WTC11 (cell line): ENCODE data around the gene IRAK4. TPM values are rescaled to one million over a fixed set of nuclear protein-coding genes. Genes with fewer than 3 reads are reported as not detected.
A peak's percentile ranks its signal among the peaks of the same experiment; 100 is the strongest.

Experiments
- EMX1 ChIP-seq: fragments of 250-450 bp; sonication (Bioruptor Pico); IDR thresholded peaks from 2 replicates; pipeline ENCODE4 v1.8.0; 2021; ENCODE audit warnings: mild to moderate bottlenecking
- ETV6 ChIP-seq: sonication (generic); formaldehyde crosslinking; IDR thresholded peaks from 2 replicates; pipeline ENCODE4 v1.8.1; 2022; ENCODE audit warnings: mild to moderate bottlenecking, missing genetic modification reagents
- FOXJ3 ChIP-seq: sonication (generic); formaldehyde crosslinking; IDR thresholded peaks from 2 replicates; pipeline ENCODE4 v1.9.0; 2021; ENCODE audit warnings: missing genetic modification reagents, mild to moderate bottlenecking, borderline replicate concordance
- FOXK1 ChIP-seq: sonication (generic); formaldehyde crosslinking; IDR thresholded peaks from 2 replicates; pipeline ENCODE4 v1.8.0; 2022; ENCODE audit warnings: mild to moderate bottlenecking, moderate library complexity, missing genetic modification reagents
- FOXP1 ChIP-seq: sonication (generic); formaldehyde crosslinking; IDR thresholded peaks from 2 replicates; pipeline ENCODE4 v1.8.0; 2022; ENCODE audit warnings: missing genetic modification reagents, mild to moderate bottlenecking, moderate library complexity, borderline replicate concordance
- GRHL2 ChIP-seq: fragments of 250-450 bp; sonication (Bioruptor Pico); IDR thresholded peaks from 2 replicates; pipeline ENCODE4 v1.8.0; 2022; ENCODE audit warnings: mild to moderate bottlenecking, moderate library complexity; ENCODE audit not compliant: insufficient replicate concordance, severe bottlenecking
- JAZF1 ChIP-seq: fragments of 250-450 bp; sonication (Bioruptor Pico); IDR thresholded peaks from 2 replicates; pipeline ENCODE4 v1.9.0; 2021; ENCODE audit warnings: moderate library complexity, mild to moderate bottlenecking, inconsistent platforms
- KAT7 ChIP-seq: sonication (generic); formaldehyde crosslinking; IDR thresholded peaks from 2 replicates; pipeline ENCODE4 v1.8.1; 2023; ENCODE audit warnings: missing genetic modification reagents, mild to moderate bottlenecking, borderline replicate concordance
- NFE2L1 ChIP-seq: sonication (generic); formaldehyde crosslinking; IDR thresholded peaks from 2 replicates; pipeline ENCODE4 v1.8.1; 2023; ENCODE audit warnings: missing genetic modification reagents
- NFYB ChIP-seq: sonication (generic); formaldehyde crosslinking; conservative IDR thresholded peaks from 2 replicates; pipeline ENCODE4 v1.8.0; 2022; ENCODE audit warnings: low read depth, missing genetic modification reagents
- NR2C2 ChIP-seq: sonication (generic); formaldehyde crosslinking; IDR thresholded peaks from 2 replicates; pipeline ENCODE4 v1.8.0; 2022; ENCODE audit warnings: mild to moderate bottlenecking, missing genetic modification reagents
- TEAD1 ChIP-seq: sonication (generic); formaldehyde crosslinking; IDR thresholded peaks from 2 replicates; pipeline ENCODE4 v1.8.0; 2022; ENCODE audit warnings: mild to moderate bottlenecking, missing genetic modification reagents
- ZNF138 ChIP-seq: sonication (generic); formaldehyde crosslinking; conservative IDR thresholded peaks from 2 replicates; pipeline ENCODE4 v1.8.1; 2022; ENCODE audit warnings: mild to moderate bottlenecking, moderate library complexity, missing genetic modification reagents
- ZNF232 ChIP-seq: sonication (generic); formaldehyde crosslinking; IDR thresholded peaks from 2 replicates; pipeline ENCODE4 v1.8.0; 2022; ENCODE audit warnings: mild to moderate bottlenecking, missing genetic modification reagents
- ZNF423 ChIP-seq: fragments of 250-450 bp; sonication (Bioruptor Pico); IDR thresholded peaks from 2 replicates; pipeline ENCODE4 v2.1.2; 2022; ENCODE audit warnings: mild to moderate bottlenecking, moderate library complexity
- ZNF671 ChIP-seq: fragments of 250-450 bp; sonication (Bioruptor Pico); IDR thresholded peaks from 2 replicates; pipeline ENCODE4 v1.8.0; 2021; ENCODE audit warnings: mild to moderate bottlenecking
- total RNA-seq: library from RNA; stranded (reverse); gene quantifications from 3 replicates; pipeline ENCODE4 v1.2.3, GENCODE V29; 2021
- TF ChIP-seq, protein P1 (sequence below): sonication (generic); formaldehyde crosslinking; IDR thresholded peaks from 2 replicates; pipeline ENCODE4 v1.8.1; 2023; ENCODE audit warnings: mild to moderate bottlenecking, missing genetic modification reagents
- TF ChIP-seq, protein P2 (sequence below): fragments of 250-450 bp; sonication (Bioruptor Pico); IDR thresholded peaks from 2 replicates; pipeline ENCODE4 v1.9.0; 2021; ENCODE audit warnings: moderate library complexity, mild to moderate bottlenecking, inconsistent platforms, borderline replicate concordance
- TF ChIP-seq, protein P3 (sequence below): fragments of 250-450 bp; sonication (Bioruptor Pico); conservative IDR thresholded peaks from 2 replicates; pipeline ENCODE4 v1.9.0; 2021; ENCODE audit warnings: mild to moderate bottlenecking
- TF ChIP-seq, protein P4 (sequence below): sonication (generic); formaldehyde crosslinking; IDR thresholded peaks from 2 replicates; pipeline ENCODE4 v1.8.1; 2023; ENCODE audit warnings: mild to moderate bottlenecking, missing genetic modification reagents, moderate library complexity
- TF ChIP-seq, protein P5 (sequence below): sonication (generic); formaldehyde crosslinking; conservative IDR thresholded peaks from 2 replicates; pipeline ENCODE4 v1.8.1; 2023; ENCODE audit warnings: mild to moderate bottlenecking, low read depth, missing genetic modification reagents, moderate library complexity
- TF ChIP-seq, protein P6 (sequence below): sonication (generic); formaldehyde crosslinking; IDR thresholded peaks from 2 replicates; pipeline ENCODE4 v1.8.0; 2022; ENCODE audit warnings: mild to moderate bottlenecking, missing genetic modification reagents
- TF ChIP-seq, protein P7 (sequence below): sonication (generic); formaldehyde crosslinking; IDR thresholded peaks from 2 replicates; pipeline ENCODE4 v1.8.1; 2022; ENCODE audit warnings: low read depth, mild to moderate bottlenecking, moderate library complexity, missing genetic modification reagents, borderline replicate concordance
- TF ChIP-seq, protein P8 (sequence below): sonication (generic); formaldehyde crosslinking; IDR thresholded peaks from 2 replicates; pipeline ENCODE4 v1.8.1; 2023; ENCODE audit warnings: mild to moderate bottlenecking, moderate library complexity, missing genetic modification reagents

IRAK4 gene
- total RNA-seq, 1 experiment from 2014 or later: 6.5 TPM

DNA sequence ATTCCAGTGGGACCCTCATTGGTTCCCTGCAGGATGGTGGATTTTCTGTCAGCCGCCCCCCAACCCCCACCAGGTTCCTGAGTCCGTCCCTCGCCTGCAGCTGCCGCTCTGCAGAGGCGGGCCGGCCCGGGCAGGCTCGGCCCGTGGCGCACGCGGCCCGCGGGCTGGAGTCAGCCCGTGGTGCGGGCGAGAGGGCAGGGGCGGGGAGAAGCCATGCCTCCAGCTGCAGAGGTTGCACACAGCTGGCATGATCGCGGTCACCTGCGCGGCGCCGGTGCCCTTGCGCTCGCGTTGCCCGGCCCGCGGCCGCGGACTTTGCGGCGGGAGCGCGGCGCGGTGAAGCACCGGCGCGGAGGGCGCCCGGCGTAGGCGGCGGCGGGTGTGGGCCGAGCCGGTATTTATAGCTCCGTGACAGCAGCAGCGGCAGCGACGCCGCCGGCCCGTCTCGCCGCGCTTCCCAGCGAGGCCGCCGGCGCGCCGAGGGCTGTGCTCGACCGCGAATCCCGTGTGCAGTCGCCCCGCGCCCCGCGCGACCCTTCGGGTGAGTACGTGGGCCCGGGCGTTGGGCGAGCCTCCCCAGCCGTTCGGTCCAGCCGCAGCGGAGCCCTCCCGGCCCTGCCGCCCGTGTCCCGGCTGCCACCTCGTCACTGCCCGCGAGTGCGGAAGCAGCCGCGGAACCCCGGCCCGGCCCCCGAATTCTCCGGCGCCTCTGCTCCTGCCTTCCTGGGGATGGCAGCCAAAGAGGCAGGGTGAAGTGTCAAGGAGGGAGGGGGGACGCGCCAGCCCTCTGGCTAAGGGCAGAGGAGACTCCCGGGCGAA is 77.1 kb downstream of the IRAK4 start, which contains the start of gene TMEM117 (continued):
- TF ChIP-seq, protein P1, sequence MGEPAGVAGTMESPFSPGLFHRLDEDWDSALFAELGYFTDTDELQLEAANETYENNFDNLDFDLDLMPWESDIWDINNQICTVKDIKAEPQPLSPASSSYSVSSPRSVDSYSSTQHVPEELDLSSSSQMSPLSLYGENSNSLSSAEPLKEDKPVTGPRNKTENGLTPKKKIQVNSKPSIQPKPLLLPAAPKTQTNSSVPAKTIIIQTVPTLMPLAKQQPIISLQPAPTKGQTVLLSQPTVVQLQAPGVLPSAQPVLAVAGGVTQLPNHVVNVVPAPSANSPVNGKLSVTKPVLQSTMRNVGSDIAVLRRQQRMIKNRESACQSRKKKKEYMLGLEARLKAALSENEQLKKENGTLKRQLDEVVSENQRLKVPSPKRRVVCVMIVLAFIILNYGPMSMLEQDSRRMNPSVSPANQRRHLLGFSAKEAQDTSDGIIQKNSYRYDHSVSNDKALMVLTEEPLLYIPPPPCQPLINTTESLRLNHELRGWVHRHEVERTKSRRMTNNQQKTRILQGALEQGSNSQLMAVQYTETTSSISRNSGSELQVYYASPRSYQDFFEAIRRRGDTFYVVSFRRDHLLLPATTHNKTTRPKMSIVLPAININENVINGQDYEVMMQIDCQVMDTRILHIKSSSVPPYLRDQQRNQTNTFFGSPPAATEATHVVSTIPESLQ (CRISPR knock-in tag): no peak
- TF ChIP-seq, protein P2, sequence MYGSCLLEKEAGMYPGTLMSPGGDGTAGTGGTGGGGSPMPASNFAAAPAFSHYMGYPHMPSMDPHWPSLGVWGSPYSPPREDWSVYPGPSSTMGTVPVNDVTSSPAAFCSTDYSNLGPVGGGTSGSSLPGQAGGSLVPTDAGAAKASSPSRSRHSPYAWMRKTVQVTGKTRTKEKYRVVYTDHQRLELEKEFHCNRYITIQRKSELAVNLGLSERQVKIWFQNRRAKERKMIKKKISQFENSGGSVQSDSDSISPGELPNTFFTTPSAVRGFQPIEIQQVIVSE: no peak
- no peak for TF ChIP-seq ZNF138 (CRISPR knock-in tag)
- TF ChIP-seq NFYB (CRISPR knock-in tag): no peak
- TF ChIP-seq, protein P3, sequence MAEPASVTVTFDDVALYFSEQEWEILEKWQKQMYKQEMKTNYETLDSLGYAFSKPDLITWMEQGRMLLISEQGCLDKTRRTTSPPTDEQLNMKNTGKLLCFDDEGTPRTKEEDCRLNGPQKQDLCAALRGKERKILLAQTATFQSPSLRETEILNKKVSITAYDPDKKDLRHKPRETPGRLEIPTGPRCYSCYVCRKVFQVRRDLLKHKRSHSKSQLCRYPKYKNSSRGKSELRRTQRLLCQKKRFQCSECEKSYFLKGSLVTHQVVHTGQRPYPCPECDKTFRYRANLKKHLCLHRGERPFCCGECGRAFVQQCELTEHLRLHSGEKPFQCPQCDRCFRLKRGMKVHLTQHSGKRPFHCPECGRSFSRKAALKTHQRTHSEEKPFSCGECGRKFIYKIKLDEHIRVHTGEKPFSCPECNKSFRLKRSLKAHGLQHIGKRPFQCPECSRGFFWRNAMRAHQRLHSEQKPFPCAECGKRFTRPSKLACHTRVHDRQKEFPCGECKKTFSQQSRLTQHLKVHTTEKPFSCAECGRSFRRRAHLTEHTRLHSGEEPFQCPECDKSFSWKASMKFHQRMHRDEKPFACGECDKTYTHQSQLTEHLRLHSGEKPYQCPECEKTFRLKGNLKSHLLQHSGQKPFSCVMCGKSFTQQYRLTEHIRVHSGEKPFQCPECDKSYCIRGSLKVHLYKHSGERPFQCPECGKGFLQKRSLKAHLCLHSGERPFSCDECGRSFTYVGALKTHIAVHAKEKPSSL (CRISPR knock-in tag): no peak
- TF ChIP-seq, protein P4, sequence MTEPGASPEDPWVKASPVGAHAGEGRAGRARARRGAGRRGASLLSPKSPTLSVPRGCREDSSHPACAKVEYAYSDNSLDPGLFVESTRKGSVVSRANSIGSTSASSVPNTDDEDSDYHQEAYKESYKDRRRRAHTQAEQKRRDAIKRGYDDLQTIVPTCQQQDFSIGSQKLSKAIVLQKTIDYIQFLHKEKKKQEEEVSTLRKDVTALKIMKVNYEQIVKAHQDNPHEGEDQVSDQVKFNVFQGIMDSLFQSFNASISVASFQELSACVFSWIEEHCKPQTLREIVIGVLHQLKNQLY (CRISPR knock-in tag): no peak
- TF ChIP-seq EMX1 (CRISPR knock-in tag): no peak
- 0 out of 2 replicates have a peak, but pooled peaks have one; percentile 14 for TF ChIP-seq NR2C2 (CRISPR knock-in tag)
- TF ChIP-seq, protein P5, sequence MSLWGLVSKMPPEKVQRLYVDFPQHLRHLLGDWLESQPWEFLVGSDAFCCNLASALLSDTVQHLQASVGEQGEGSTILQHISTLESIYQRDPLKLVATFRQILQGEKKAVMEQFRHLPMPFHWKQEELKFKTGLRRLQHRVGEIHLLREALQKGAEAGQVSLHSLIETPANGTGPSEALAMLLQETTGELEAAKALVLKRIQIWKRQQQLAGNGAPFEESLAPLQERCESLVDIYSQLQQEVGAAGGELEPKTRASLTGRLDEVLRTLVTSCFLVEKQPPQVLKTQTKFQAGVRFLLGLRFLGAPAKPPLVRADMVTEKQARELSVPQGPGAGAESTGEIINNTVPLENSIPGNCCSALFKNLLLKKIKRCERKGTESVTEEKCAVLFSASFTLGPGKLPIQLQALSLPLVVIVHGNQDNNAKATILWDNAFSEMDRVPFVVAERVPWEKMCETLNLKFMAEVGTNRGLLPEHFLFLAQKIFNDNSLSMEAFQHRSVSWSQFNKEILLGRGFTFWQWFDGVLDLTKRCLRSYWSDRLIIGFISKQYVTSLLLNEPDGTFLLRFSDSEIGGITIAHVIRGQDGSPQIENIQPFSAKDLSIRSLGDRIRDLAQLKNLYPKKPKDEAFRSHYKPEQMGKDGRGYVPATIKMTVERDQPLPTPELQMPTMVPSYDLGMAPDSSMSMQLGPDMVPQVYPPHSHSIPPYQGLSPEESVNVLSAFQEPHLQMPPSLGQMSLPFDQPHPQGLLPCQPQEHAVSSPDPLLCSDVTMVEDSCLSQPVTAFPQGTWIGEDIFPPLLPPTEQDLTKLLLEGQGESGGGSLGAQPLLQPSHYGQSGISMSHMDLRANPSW (CRISPR knock-in tag): no peak
- TF ChIP-seq, protein P6, sequence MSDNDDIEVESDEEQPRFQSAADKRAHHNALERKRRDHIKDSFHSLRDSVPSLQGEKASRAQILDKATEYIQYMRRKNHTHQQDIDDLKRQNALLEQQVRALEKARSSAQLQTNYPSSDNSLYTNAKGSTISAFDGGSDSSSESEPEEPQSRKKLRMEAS: no peak; the same call in 1 of the 2 replicates
- TF ChIP-seq GRHL2 (CRISPR knock-in tag): no peak
- peak; percentile 84 for TF ChIP-seq FOXP1 (CRISPR knock-in tag)
- no peak for TF ChIP-seq ZNF671 (CRISPR knock-in tag)
- TF ChIP-seq, protein P7, sequence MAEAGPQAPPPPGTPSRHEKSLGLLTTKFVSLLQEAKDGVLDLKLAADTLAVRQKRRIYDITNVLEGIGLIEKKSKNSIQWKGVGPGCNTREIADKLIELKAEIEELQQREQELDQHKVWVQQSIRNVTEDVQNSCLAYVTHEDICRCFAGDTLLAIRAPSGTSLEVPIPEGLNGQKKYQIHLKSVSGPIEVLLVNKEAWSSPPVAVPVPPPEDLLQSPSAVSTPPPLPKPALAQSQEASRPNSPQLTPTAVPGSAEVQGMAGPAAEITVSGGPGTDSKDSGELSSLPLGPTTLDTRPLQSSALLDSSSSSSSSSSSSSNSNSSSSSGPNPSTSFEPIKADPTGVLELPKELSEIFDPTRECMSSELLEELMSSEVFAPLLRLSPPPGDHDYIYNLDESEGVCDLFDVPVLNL (CRISPR knock-in tag): no peak
- no peak for TF ChIP-seq ZNF232 (CRISPR knock-in tag)
- peak; percentile 85; the same call in 1 of the 2 replicates for TF ChIP-seq KAT7 (CRISPR knock-in tag)
- 0 out of 2 replicates have a peak, but pooled peaks have one; percentile 41 for TF ChIP-seq FOXK1 (CRISPR knock-in tag)
- peak; percentile 35; the same call in 1 of the 2 replicates for TF ChIP-seq TEAD1 (CRISPR knock-in tag)
- TF ChIP-seq FOXJ3: no peak
- TF ChIP-seq ZNF423 (CRISPR knock-in tag): no peak
- 0 out of 2 replicates have a peak, but pooled peaks have one; percentile 47 for TF ChIP-seq ETV6 (CRISPR knock-in tag)
- TF ChIP-seq, protein P8, sequence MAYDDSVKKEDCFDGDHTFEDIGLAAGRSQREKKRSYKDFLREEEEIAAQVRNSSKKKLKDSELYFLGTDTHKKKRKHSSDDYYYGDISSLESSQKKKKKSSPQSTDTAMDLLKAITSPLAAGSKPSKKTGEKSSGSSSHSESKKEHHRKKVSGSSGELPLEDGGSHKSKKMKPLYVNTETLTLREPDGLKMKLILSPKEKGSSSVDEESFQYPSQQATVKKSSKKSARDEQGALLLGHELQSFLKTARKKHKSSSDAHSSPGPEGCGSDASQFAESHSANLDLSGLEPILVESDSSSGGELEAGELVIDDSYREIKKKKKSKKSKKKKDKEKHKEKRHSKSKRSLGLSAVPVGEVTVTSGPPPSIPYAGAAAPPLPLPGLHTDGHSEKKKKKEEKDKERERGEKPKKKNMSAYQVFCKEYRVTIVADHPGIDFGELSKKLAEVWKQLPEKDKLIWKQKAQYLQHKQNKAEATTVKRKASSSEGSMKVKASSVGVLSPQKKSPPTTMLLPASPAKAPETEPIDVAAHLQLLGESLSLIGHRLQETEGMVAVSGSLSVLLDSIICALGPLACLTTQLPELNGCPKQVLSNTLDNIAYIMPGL: peak; percentile 83
- TF ChIP-seq JAZF1 (CRISPR knock-in tag): no peak
- no peak for TF ChIP-seq NFE2L1 (CRISPR knock-in tag)
